Stimulated activated CD4-positive, alpha-beta T cell treated with anti-CD3 and anti-CD28 coated beads, Interleukin-1b, Interleukin-23, amount 100 ng/mL, for 1 hour (primary cell): ENCODE results near the gene ZNF296.
A peak's percentile ranks its signal among the peaks of the same experiment; 100 is the strongest.

Experiments
- DNase-seq, 2 donors: peaks; one replicate each; pipeline ENCODE4 v3.0.0-alpha.2; 2020; ENCODE audit warnings: low read depth in 2 of 2

The ZNF296 gene

DNA sequence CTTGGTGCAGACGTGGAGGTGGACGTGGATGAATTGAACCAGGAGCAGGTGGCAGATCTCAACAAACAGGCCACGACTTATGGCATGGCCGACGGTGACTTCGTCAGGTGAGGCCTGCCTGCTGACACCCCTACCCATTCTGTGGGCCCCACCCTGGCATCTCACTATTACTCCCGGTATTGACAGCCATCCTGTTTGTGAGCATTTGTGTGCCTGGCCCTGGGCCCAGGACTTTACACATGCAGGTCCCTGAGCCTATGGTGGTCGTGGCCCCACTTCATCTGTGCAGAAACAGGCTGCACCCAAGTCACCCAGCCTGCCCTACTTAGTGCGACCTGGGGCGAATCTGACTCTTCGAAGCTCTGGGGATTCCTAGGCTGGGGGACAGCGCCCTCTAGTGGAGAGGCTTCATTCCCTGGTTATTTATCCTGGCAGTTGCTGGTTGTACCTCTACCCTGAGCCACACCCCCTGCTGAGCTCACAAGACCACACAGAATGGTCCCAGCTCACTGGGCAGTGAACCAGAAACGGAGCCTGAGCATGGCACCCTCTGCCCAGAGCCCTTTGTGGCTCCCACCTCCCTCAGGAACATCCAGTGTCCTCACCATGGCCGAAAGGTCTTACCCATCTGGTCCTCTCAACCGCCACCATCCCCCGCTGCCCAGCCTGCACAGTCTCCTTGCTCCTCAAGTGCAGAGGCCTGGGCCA is 16.9 kb downstream of the ZNF296 start:
- DNase-seq: peak; percentile 66 to 69

DNA sequence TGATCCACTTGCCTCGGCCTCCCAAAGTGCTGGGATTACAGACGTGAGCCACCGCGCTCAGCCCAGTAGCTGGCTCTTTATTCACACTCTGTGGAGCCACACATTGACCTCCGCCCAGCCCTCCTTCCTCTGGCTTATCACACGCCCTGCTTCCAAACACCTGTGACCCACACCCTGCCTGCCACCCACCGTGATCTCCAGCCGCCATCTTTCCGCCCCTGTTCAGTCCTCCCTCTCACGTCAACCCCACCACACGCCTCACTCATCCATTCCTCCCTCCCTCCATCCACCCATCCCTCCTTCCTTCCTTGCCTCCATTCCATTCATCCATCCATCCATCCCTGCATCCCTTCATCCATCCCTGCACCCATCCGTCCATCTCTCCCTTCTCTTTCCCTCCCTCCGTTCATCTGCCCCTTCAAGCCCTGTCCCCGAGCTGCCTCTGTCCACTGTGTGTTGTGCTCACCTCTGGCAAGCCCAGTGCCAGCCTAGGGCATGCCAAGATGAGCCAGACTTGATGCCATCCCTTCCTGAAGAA is 17.6 kb downstream of the ZNF296 start:
- DNase-seq: no peak

DNA sequence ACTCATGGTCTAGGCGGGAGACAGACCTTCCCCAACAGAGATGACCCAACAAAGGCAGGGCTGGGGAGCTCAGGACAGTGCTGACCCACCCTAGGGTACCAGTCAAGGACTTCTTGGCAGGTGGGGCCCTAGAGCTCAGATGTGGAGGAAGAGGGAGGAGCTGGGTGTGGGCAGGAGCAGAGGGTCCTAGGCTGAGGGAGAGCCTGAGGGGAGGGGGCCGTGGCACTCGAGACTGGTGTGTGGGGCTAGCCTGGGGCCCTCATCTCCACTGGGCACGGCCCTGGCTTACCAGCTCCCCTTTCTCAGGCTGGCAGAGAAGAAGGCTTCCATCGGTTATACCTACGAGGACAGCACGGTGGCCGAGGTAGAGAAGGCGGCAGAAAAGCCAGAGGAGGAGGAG is 18.8 kb downstream of the ZNF296 start:
- no peak for DNase-seq

DNA sequence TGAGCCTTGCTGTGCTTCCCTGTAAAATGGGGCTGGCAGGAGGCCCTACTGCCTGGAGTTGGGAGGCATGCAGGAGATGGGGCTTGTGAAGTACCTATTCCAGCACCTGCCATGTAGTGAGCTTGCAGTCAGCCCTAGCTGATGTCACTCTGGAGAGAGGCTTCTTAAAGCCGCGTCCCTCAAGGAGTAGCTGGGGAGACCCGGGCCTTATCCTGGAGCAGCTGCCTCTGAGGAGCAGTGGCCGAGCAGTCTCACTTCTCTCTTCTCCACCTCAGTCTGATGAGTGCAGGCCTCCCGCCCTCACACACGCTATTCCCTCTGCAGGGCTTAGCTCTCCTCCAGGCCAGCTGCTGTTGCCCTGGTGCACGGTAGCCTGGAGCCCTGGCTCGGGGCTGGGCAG is 19.4 kb downstream of the ZNF296 start:
- DNase-seq: no peak

DNA sequence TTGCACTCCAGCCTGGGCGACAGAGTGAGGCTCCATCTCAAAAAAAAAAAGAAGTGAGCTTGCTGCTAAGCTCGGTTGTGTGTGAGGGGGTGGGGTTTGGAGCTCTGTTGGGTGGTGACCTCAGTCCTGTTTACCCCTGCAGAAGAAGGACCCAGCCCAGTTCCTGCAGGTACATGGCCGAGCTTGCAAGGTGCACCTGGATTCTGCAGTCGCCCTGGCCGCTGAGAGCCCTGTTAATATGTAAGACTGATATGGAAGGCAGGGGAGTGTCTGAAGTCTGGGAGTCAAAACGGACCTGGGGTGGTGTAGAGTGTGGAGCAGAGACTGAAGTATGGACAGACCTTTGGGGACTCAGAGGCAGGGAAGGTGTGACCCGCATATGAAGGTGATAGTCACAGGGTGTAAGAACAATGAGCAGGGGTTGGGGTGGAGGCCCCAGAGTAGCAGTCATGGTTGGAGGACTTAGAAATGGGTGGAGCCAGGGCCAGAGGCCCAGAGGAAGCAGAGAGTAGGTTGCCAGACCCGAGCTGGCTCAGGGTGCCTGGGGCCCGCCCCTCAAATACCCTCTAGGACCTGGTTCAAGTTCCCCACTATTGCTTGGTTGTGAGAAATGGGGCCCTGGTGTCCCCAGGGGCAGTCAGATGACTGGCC is 24.2 kb downstream of the ZNF296 start:
- DNase-seq: no peak

DNA sequence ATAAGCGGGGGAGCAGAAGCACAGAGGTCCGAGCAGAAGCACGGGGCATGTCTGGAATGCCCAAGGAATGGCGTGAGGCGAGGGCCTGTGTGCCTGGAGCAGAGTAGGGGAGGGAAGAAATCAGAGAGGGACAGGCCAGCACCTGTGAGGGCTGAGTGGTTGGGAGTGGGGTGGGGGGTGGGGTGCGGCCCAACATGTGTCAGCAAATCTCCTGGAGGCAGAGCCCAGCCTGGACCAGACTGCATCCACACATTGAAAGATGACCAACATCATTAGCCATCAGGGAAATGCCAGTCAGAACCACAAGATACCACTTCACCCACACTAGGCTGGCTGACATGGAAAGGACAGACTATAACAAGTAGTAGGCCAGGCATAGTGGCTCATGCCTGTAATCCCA is 26.2 kb downstream of the ZNF296 start:
- no peak for DNase-seq

DNA sequence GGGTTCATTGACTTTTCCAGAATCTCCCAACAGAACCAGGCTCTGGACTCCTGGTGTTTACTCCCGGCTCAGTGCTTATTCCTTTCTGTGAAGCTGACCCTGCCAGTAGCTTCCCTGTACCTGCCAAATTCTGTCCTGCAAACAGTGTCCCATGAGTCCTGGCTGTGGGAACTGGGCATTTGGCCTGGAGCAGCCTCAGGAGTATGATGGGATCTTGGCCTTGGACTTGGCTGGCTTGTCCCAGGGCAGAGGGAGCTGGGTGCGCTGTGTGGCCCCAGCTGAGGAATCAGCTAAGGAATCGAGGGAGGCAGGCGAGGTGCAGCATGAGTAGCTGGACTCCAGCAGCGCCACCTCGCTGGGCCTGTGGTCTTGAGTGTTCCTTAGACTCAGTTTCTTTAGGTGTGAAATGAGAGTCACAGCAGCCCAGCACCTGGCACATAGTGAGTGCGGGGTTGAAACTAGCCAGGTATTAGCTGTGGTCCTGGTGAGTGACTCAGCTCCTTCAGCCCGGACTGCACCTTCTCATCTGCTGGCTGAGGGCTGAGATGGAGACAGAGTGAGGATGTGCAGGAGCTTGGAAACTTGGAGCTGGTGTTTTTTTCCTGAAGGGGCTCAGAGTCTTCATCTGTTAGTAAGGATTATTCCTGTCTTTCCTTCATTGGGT is 27.1 kb downstream of the ZNF296 start:
- DNase-seq: no peak

DNA sequence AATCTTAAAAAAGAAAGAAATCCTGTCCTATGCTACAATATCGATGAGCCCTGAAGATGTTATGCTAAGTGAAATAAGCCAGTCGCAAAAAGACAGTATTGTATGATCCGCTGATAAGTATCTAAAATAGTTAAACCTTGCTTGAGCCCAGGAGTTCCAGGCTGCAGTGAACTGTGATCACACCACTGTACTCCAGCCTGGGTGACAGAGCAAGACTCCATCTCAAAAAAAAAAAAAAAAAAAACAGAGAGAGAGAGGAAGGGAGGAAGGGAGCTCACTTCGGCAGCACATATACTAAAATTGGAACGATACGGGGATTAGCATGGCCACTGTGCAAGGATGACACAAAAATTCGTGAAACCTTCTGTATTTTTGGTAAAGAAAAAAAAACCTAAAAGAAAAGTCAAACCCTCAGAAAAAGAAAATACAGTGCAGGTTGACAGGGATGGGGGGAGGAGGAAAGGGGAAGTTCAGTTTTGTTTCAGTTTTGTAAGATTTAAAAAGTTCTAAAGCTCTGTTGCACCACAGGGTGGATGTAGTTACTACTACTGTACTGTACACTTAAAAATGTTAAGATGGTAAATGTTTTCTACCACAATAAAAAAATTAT is 29.0 kb downstream of the ZNF296 start:
- no peak for DNase-seq

DNA sequence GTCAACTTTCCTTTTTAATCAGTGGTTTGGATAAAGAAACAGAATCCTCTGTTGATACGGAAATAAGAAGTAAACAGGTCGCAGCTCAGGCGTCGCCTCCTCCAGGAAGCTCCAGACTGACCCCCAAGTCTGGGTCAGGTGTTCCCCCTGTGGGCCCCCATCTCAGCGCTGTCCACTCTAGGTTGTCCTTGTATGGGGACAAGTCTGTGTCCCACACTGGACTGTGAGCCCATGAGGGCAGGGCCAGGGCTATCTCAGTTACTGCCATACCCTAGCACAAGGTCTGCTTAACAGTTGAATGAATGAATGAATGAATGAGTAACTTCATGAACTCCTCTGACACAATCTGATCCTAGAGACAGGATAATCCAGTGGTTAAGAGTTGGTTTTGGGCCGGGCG is 29.9 kb downstream of the ZNF296 start:
- DNase-seq: no peak

DNA sequence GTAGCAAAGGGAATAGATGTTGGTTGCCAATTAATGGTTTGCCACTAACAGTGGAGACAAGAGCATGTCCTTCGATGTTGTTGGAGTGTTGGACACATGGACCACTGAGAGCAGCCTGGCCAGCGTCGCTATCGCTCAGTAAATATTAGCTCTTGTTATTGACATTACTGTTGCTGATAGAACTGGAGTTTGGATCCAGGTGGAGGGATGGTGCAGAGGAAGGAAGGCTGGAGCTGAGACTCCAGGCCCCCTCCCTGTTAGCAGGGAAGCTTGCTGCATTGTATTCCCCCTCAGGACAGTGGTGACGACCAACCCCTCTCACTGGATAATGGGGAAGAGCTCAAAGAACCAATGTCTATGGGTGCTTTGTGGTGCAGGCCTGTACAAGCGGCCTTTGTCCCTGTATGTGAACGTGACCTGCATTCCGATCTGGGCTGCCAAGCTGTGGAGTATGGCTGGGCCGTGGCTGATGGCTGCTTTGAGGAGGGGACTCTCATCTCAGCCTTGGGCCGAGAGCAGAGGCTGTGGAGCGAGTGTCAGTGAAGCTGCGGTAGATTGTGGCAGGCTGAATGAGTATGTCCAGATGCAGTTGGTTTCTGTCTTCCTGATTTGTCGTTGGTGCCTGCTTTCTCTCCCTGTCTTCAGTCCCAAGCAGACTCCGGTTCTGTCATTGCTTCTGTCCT is 30.5 kb downstream of the ZNF296 start:
- DNase-seq: no peak

DNA sequence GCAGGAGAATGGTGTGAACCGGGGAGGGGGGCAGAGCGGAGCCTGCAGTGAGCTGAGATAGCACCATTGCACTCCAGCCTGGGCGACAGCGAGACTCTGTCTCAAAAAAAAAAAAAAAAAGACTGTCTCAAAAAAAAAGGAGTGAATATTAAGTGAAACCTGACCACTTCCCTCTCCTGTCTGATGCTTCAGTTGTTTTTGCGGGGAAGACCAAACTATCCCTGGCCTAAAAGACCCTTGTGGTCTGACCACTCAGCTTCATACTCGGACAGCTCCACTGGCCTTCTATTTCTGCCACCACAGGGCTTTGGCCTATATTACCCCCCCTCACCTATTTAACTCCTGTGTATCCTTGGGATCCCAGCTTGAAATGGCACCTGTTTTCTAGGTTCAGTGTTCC is 35.2 kb downstream of the ZNF296 start:
- DNase-seq: no peak

DNA sequence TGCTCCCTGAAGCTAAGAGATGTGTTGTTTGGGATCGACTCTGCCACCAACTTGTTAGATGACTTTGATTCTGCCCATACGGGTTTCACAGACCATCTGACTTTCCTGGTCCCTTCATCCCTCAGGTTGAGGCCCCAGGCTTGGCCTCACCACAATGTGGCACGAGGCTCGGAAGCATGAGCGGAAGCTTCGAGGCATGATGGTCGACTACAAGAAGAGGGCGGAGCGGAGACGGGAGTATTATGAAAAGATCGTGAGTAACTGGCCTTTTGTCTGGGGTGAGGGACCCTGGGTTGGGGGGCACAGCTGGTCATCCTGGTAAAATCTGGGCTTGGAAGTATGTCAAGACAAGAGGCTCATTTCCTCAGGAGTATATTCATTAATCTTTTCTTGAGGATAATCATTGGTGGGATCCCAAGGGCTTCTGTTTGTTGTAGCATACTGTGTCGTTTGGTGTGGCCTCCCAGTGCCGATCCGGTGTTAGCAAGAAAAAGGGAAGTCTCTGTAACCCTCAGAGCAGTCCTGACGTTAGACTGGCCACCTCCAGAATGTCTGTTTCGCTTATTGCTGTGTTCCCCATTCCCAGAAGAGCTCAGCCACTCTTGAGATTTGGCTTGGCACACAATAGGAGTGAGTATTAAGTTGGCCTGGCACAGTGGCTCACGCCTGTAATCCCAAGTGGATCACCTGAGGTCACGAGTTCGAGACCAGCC is 36.1 kb downstream of the ZNF296 start:
- DNase-seq: no peak

DNA sequence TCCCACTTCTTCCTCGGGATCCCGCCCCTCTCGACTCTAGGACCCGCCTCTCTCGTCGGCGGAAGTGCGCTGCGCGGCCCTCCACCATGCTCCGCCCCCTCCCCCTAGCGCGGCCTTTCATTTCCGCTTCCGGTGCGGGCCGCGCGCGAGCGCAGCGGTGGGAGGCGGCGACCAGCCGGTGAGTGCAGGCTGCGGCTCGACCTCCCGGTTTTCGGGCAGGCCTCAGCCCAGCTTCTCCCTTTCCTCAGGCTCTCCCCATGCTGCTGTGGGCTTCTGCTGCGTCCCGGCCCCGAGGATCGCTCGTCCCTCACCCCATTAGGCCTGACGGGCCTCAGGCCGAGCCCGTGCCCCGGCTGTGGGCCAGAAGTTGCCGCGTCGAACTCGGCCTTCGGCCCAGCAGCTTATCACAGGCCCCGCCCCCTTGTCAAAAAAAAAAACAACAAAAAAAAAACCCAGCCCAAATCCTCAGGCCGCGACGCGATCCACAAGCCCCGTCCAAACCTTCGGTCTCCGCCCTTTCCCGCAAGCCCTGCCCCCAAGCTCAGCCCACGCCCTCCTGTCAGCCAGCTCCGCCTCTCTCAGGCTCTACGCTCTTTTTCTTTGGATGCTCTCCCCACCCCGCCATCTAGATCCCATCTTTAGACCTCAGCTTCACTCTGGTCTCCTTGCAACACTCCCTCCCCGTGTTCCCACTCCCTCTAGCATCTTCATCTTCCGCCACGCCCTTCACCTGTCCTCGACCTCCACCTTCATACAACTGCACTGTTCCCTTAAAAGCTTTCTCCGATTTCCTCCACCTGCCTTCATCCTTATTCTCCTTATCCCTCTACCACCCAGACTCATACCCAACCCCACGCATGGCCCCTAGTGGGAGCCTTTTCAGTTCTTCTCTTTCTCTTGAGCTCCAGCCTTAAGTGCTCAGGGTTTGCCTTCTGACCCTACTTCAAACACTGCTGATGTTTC is 37.1 kb downstream of the ZNF296 start, which contains the start of gene CLASRP:
Gene CLASRP, plus strand, starts transcription at position 115 of the 963 bp plus-strand sequence. CDS start 1,168 bp downstream, outside the sequence.
- DNase-seq: peak; percentile 63 to 77

DNA sequence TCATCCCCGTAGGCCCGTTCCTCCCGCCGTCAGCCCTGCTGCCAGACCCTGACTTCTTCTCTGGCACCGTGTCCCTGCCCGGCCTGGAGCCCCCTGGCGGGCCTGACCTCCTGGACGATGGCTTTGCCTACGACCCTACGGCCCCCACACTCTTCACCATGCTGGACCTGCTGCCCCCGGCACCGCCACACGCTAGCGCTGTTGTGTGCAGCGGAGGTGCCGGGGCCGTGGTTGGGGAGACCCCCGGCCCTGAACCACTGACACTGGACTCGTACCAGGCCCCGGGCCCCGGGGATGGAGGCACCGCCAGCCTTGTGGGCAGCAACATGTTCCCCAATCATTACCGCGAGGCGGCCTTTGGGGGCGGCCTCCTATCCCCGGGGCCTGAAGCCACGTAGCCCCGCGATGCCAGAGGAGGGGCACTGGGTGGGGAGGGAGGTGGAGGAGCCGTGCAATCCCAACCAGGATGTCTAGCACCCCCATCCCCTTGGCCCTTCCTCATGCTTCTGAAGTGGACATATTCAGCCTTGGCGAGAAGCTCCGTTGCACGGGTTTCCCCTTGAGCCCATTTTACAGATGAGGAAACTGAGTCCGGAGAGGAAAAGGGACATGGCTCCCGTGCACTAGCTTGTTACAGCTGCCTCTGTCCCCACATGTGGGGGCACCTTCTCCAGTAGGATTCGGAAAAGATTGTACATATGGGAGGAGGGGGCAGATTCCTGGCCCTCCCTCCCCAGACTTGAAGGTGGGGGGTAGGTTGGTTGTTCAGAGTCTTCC is 38.7 kb downstream of the ZNF296 start:
- no peak for DNase-seq

DNA sequence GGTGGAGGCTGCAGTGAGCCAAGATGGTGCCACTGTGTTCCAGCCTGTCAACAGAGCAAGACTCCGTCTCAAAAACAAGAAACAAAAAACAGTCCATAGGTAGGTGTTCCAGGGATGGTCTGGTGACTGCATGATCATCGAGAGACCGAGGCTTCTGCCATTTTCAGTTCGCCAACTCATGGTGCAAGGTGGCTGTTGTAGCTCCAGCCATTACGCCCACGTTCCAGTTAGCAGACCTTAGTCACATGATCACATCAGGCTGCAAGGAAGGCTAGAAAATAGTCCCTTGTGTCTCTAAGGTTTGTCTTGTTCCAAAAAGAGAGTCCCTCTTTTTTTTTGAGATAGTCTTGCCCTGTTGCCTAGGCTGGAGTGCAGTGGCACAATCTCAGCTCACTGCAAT is 40.5 kb downstream of the ZNF296 start:
- no peak for DNase-seq

DNA sequence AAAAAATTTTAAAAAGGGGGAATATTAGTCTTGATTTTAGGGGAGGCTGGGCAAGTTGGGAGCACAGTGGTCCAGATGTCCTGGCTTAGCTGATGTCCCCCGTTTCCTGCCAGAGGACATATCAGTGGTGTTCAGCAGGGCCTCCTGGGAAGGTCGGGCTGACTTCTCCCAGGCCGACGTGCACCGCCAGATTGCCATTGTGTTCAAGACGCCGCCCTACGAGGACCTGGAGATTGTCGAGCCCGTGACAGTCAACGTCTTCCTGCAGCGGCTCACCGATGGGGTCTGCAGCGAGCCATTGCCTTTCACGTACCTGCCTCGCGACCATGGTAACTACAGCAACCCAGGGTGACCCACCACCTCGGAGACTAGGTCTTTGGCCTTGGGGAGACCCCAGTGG is 43.9 kb downstream of the ZNF296 start:
- DNase-seq: no peak

DNA sequence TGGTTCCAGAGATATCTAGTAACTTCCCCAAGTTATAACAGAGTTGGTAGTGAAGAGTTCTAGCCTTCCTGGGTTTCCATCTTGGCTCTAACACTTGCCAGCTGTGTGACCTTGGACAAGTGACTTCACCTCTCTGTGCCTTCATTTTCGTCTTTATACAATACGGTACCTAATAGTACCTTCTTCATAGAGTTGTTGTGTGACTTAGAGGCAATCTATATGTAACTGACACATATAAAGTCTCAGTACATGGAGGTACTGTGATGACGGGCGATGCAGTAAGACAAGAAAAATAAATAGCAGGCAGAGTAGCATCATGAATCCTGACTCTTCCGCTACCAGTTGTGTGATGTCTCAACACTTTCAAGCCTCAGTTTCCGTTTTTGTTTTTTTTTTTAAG is 45.5 kb downstream of the ZNF296 start:
- no peak for DNase-seq

DNA sequence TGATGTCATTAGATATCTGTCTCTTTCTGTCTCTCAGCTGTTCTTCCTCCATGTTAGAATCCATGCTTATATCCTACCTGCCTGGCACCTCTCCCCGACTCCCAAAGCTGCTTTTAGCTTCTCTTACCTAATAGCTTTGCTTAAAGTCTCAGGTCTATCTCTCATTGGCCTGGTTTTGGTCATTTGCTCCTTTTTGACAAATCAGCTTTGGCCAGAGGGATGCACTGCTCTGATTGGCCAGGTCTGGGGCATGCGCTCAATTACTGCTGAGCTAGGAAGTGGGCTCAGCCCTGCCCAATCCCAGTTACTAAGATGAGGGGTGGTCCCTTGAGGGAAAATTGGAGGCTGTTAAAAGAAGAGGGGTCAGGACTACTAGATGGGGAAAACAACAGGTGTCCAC is 48.9 kb downstream of the ZNF296 start:
- DNase-seq: no peak

DNA sequence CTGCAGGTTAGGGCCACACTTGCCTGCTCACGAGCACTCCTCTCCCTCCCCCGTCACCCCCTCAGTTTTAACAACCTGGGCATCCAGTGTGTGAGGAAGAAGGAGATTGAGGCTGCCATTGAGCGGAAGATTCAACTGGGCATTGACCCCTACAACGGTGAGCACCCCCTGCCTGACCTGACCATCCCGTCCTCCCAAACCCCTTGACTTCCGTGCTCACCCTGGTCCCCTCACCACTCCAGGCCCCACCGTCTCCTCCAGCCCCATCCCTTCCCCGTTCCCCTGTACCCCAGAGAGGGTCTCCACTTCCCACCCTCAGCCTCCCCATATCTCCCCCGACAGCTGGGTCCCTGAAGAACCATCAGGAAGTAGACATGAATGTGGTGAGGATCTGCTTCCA is 51.0 kb downstream of the ZNF296 start:
- DNase-seq: no peak
